Stimulated activated CD8-positive, alpha-beta memory T cell treated with anti-CD3 and anti-CD28 coated beads, Interleukin-2, amount 100 ng/mL, for 1 hour (primary cell): Measurements from ENCODE around the gene RIC1.
A peak's percentile ranks its signal among the peaks of the same experiment; 100 is the strongest.
"Not testable (repeated sequence)": the region's sequence is repeated elsewhere in the genome, so short reads cannot be mapped to it uniquely, and the experiment has no call there.

Experiments
- DNase-seq, 2 donors: peaks; one replicate each; pipeline ENCODE4 v3.0.0-alpha.2; 2020; ENCODE audit warnings: low read depth in 2 of 2

The RIC1 gene

DNA sequence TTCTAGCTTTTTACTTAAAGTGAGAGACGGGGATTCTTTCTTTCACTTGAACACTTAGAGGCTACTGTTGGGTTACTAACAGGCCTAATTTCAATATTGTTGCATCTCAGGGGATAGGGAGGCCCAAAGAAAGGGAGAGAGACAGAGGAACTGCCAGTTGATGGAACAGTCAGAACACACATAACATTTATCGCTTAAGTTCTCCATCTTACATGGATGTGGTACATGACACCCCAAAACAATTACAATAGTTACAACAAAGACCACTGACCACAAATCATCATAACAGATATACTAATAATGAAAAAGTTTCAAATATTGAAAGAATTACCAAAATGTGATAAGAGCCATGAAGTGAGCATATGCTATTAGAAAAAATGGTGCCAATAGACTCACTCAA, 4.3 kb upstream of the RIC1 start:
- DNase-seq: no peak

DNA sequence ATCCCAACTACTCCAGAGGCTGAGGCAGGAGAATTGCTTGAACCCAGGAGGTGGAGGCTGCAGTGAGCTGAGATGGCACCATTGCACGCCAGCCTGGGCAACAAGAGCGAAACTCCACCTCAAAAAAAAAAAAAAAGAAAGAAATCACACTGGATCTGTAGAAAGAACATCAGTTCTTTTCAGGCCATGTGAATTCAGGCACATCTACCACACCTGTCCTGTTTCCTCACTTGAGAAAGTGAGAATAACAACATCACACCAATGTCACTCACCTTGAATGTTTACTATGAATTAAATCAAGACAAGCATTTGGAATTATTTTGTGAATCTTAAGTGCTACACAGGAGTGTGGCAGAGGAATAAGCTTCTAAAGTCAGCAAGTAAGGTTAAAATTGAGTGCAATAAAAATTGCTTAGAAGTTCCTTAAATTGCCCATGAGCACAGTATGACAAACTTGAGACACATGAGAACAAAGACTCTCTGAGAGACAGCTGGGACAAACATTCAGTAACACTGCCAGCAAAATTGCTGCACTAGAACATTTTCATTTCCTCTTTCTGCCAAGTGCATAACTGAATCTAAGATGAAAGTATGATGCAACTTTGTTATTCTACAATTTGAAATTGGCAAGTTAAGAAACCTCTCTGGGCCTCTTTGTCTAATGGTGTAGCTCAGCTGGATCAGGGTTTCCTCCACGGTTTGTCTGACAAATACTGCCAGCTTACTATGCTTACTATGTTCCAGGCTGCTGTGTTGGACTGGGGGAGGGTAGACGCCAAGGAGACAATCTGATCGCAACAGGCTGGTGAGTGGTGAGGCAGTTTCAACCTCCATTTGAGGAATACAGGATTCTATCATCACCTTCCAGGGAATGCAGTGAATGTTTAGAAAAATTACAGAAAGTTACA, 1.9 kb upstream of the RIC1 start:
- DNase-seq: no peak

DNA sequence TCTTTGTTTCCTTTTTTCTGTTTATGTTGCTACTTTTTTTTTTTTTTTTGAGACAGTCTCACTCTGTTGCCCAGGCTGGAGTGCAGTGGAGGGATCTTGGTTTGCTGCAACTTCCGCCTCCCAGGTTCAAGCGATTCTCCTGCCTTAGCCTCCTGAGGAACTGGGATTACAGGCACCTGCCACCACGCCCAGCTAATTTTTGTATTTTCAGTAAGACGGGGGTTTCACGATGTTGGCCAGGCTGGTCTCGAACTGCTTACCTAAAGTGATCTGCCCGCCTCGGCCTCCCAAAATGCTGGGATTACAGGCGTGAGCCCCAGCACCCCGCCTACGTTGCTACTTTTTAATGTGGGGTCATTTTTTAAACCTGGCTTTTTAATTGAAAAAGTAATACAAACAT, 1.2 kb upstream of the RIC1 start:
- not testable (repeated sequence) for DNase-seq

DNA sequence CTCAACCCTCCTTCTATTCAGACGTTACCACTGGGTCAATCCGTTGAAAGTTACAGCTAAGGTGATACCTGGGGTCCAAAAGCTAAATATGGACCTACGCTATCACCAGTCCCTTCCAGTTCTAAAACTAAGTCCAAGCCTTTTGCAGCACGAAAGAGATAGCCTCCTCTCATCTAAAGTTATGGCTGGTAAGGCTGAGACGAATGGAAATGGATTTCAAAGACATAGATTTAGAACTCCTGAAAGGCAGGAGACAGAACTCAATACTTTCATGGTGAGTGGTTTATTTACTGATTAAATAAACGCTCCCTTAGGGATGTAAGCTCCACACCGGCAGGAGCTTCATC, 751 bp upstream of the RIC1 start:
- DNase-seq: no peak

DNA sequence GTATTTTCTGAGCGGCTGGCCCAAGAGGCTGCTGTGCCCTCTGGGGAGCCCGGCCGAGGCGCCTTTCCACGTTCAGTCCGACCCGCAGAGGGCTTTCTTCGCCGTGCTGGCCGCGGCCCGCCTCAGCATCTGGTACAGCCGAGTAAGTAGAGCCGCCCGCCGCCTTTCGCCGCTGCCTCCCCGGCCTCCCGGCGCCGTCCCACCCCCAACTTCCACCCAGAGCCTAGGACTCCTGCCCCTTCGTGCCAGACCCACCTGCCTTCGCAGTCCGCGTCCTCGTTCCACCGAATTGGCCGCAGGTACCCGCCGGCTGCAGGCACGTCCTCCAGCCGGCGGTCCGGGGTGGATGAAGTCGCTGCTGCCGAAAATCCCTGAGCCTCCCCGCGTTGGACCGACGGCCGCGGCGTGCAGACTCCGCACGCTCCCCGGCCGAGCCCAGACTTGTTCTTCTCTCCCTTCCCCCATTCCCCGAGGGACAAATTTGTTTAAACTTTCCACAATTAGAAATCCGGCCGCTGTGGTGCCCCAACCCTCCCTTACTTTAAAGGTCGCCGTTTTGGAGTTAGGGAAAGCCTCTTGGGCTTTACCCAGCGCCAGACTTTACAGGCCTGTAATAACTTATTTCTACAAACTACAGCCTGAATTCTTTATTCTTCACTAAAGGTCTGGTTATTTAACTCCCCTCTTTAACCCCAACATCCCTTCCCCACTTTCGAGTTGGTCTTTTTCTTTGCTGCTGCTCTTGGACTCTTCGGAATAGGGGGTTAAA, 589 bp downstream of the RIC1 start:
- DNase-seq: peak in 1 of 2 donors; percentile 13

DNA sequence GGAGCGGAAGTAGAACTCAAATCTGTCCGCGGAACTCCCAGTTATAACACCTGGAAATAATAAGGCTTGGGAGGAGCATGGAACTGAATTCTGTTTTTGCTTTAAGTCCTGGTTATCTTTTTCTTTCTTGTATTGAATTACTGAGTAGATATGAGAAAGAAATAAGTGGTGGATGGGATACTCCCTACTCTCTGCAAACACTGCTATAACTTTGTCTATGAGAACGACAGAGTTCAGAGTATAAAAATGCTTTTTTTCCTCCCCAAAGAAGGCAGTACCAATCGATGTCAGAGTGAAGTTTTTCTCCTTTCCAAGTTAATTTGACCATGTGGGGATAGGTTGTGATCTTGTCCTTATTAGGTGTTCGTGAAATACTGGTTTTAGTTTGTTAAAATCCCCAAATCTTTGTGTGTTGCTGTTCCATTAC, 1.2 kb downstream of the RIC1 start:
- no peak for DNase-seq

DNA sequence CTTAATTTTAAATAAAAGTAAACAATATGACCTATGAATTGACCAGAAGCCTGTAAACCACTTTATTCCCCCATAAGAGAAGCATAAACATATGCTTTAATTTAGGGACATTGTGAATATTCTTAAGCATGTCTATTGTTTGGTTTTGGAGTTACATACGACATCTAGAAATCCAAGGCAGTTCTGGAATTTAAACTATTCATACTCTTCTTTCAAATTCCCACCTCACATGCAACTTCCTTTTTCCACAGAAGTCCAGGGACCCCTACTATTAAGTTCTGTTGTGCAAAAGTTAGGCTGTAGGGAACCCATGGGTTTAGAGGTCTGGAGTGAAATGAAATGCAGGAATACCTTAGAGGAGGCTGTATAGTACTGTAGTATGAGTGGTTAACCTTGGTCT, 2.1 kb downstream of the RIC1 start:
- DNase-seq: no peak

DNA sequence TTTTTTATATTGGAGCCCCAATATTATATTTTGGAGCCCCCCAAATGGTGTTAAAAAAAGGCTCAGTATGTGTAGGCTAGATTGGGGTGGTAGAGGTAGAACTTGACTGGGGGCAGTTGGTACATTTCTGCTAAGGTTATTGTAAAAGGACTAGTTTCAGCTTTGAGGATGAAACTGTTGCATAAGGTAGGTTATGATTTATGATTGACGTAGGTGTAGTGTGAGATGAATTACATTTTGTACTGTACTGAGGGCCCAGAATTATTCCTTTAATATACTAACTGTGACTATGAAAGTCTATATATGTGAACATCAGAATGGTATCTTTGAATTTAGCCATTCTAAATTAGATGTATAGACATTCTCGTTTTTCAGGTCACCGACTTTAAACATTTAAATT, 3.6 kb downstream of the RIC1 start:
- DNase-seq: no peak

DNA sequence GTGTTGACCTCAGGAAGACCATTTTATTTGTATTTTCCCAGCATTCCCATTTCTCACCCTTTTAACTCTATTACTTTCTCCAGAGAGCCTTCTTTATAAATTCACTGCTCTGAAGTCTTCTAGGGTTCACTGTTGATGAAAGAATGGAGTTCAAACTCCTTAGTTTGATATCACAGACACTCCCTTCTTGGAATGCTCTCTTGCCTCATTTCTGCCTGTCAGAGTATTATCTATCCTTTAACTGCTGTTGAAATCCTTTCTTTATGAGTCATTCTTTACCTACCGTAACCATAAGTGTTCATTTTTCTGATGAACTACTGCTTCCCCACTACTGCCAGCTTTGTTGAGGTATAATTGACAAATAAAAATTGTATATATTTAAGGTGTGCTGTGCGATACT, 4.3 kb downstream of the RIC1 start:
- no peak for DNase-seq

DNA sequence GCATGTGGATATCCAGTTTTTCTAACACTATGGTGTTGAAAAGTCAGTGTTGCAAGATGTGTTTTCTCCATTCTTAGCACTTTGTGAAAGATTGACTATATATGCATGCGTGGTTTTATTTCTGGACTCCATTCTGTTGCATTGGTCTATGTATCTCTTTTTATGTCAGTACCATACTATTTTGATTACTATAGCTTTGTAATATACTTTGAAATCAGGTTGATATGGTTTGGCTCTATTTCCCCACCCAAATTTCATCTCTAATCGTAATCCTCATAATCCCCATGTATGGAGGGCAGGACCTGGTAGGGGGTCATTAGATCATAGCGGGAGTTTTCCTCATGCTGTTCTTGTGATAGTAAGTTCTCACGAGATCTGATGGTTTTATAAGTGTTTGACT, 6.5 kb downstream of the RIC1 start:
- DNase-seq: no peak

DNA sequence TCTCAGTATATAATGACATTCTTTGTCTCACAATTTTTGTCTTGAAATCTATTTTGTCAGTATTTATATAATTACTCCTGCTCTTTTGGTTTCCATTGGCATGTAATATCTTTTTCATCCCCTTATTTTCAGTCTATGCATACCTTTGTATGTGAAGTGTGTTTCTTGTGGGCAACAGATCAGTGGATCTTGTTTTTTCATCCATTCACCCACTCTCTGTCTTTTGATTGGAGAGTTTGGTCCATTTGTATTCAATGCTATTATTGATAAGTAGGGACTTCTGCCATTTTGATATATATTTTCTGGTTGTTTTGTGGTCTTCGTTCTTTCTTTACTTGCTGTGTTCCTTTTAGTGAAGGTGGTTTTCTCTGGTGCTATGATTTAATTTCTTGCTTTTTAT, 10.9 kb downstream of the RIC1 start:
- DNase-seq: no peak

DNA sequence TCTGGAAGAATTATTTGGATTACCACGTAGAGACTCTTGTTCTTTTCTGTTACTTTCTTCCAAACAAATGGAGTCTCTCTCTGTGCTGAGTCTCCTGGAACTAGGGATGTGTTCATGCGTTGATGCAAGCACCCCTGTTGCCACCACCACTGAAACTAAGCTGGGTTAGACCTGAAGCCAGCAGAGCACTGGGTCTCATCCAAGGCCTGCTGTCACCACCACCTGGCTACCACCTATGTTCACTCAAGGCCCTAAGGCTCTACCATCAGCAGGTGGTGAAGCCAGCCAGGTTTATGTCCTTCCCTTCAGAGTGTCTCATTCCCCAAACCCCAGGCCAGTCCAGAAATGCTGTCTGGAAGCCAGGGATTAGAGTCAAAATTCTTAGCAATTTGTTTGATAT, 13.3 kb downstream of the RIC1 start:
- DNase-seq: no peak

DNA sequence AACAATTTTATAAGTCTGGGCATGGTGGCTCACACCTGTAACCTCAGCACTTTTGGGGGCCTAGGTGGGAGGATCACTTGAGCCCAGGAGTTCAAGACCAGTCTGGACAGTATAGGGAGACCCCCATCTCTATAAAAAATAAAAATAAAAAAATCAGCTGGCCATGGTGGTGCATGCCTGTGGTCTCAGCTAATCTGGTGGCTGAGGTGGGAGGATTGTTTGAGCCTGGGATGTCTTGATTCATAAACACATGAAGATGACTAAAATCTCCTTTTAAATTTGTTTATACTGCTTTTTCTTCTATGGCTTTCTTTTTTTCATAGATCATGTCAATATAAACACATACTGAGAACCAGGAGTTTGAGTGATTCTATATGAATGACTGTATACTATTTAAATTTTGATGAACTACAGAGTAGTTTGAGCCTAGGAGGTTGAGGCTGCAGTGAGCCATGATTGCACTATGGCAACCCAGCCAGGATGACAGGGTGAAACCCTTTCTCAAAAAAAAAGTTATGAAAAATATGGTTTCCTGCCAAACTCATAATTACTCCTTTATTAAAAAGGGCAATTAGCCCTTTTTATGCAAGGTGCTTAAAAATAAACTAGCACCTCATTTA, 14.2 kb downstream of the RIC1 start:
- no peak for DNase-seq

DNA sequence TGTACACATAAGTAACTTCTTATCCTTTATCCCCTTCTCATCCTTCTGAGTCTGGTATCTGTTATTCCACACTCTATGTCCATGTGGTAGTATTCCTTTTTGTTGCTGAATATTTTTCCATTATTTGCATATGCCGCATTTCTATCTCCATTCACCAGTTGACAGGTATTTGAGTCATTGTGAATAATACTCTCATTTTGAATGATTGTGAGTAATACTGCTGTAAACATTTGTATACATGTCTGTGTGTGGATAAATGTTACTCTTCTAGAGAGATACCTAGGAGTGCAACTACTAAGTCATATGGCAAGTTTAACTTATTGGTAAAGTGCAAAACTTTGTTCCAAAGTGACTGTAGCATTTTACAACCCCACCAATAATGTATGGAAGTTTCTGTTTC, 15.6 kb downstream of the RIC1 start:
- DNase-seq: no peak

DNA sequence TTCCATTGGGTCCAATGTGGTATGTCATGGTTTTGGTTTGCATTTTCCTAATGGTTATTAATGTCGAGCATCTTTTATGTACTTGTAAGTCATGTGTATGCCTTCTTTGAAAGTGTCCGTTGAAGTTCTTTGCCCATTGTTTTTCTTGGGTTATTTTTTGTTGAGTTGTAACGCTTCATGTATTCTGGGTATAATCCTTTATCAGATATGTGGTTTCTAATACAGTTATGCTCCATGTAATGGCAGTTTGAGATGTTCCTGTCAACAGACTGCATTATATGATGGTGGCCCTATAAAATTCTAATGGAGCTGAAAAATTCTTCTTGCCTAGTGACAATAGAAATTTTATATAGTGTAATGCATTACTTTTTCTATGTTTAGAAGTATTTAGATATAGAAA, 17.2 kb downstream of the RIC1 start:
- DNase-seq: no peak

DNA sequence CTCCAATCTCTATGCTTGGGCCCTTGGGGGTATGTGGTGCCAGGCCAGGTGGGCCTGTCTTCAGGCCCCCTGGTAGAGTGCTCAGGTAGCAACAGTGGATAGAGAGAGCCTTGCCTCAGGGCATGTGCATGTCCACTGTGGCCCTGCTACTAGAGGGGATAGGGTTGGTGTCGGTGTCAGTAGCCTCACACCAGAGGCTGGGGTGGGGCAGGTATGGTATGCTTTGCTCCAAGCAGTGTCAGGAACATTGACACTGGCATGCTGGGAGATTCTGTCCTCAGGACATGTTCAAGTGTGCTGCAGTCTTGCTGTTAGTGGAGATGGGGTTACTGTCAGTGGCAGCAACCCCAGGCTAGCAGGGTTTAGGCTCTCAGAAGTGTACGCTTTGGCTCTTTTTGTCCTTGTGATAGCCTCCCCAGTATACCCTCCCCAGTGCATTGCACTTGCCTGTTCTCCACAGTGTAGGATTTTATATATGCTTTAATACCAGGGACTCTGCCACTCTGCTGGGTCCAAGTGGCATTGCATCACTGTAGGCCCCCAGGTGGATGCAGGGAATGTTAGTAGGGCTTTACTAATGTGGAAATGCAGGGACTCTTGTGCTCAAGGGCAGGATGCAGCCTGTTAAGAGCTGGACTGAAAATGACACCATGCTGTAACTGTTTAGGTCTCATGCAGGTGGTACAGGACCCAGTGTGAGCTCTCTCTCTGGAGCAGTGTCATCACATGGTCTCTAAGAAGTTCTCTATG, 21.6 kb downstream of the RIC1 start:
- DNase-seq: no peak

DNA sequence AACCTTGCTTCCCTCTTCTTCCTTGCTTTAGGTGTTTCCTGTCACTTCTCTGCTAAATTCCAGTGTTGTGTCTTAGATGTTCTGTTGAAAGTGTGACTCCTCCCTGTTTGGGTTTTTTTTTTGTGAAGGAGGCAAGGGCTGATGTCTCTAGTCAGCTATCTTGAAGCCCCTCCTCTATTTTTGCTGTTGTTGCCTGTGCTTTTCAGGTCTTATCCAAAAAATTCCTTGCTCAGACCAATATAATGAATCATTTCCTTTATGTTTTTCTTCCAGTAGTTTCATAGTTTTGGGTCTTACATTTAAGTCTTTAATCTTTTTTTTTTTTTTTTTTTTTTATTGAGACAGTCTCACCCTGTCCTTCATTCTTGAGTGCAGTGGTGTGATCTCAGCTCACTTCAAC, 22.3 kb downstream of the RIC1 start:
- DNase-seq: no peak

DNA sequence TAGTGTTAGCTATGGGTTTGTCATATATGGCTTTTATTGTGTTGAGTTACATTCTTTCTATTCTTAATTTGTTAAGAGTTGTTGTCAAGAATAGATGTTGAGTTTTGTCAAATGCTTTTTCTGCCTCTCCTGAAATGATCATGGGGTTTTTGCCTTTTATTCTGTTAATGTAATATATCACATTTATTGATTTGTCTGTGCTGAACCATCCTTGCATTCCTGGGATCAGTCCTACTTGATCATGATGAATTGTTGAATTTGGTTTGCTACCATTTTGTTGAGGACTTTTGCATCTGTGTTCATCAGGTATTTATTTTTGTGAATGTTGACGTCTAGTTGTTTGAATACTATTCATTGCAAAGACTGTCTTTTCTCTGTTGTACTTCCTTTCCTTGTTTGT, 23.9 kb downstream of the RIC1 start:
- no peak for DNase-seq

DNA sequence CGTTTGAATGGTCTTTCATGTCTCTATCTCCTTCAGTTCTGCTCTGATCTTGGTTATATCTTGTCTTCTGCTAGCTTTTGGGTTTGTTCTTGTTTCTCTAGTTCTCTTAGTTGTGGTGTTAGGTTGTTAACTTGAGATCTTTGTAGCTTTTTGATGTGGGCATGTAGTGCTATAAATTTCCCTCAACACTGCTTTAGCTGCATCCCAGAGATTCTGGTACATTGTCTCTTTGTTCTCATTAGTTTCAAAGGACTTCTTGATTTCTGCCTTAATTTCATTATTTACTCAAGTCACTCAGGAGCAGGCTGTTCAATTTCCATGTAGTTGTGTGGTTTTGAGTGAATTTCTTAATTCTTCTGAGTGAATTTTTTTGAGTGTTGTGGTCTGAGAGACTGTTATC, 33.9 kb downstream of the RIC1 start:
- DNase-seq: not testable (repeated sequence)

DNA sequence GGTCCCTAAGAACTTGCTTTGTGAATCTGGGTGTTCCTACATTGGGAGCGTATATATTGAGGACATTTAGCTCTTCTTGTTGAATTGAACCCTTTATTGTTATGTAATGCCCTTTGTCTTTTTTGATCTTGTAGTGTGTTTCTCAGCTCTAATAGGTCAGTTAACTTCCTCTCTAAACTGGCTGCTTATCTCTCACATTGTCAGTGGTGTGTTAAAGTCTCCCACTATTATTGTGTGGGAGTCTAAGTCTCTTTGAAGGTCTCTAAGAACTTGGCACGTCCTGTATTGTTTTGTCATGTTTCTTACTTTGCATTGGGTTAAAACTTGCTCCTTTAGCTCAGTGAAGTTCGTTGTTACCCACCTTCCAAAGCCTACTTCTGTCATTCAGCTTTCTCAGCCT, 36.2 kb downstream of the RIC1 start:
- DNase-seq: no peak

DNA sequence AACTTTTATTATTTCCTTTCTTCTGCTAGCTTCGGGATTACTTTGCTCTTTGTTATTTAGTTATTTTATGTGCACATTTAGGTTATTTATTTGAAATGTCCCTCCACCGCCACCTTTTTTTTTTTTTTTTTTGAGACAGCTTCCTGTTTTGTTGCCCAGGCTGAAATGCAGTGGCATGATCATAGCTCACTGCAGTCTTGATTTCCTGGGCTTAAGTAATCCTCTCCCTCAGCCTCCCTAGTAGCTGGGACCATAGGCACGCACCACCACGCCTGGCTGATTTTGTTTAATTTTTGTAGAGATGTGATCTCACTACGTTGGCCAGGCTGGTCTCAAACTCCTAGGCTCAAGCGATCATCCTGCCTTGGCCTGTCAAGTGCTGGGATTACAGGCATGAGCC, 38.5 kb downstream of the RIC1 start:
- no peak for DNase-seq

DNA sequence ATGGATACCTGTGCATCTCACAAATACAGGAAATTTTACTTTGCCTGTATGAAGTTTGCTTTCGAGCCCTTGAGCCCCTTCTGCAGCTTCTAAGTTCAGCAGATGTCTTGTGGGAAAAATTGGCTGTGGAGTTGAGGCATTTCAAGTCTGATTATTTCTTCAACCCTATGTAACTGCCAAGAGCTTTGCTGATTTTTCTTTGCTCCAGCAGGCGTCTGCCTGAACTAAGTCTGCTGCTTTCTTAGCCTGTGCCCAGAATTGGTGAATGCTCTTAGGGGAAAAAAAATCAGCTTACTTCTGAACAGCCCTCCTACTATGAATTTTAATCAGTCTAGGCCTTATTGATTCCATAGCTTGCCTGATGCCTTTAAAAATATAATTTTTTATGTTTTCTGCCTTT, 41.2 kb downstream of the RIC1 start:
- no peak for DNase-seq
